Measurements from ENCODE around the gene NF2. TPM values are rescaled to one million over a fixed set of nuclear protein-coding genes. Genes with fewer than 3 reads are reported as not detected.
A peak's percentile ranks its signal among the peaks of the same experiment; 100 is the strongest.

Gene NF2
- total and polyA plus RNA-seq, 2 of the 8 experiments (the other 6 are each of a cell fraction or from before 2014, with no cell fraction given): 17.6 to 53.6 TPM

DNA sequence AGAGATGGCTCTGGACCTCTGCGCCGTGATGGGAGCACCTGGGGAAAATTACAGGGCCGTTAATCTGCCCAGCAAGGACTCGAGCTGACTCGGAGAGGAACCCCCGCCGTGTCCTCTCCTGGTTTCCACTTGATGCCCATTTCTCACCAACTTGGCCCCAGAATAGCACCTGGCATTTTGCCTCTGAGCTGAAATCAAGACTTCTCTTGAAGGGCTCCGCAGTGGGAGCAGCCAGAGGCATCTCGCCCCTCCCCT is 97.4 kb downstream of the NF2 start:
- Histone ChIP-seq H4K8ac (ENCODE audit: extremely low read depth, insufficient read depth, low read length) (no peak overlapping the region), H3K4me2 (ENCODE audit: insufficient read depth in 1 of 2, low read depth in 2 of 2, low read length in 2 of 2) (peak overlapping the region; percentile 9 to 58; a peak in 2 of 4 replicates), H4K20me1 (replicated peaks in 1 of 2; ENCODE audit: control insufficient read depth in 1 of 2, insufficient read depth in 2 of 2, low read length in 2 of 2) (peaks cover 3 to 5% of the 10 kb centered on the region in 2 experiments), H3K18ac (ENCODE audit: extremely low read depth, low read length) (no peak overlapping the region), H4K91ac (replicated peaks; ENCODE audit: insufficient read length, low read length) (no peak overlapping the region), H3K9me3 (ENCODE audit: insufficient read depth in 2 of 2, low read depth in 1 of 2, low read length in 1 of 2) (no peaks in the 10 kb centered on the region), H2BK15ac (ENCODE audit: low read length) (no peak overlapping the region), H3K4me3 (ENCODE audit: extremely low read depth in 1 of 4, insufficient read depth in 2 of 4, low read depth in 3 of 4, low read length in 4 of 4) (no peak overlapping the region), H3K56ac (replicated peaks; ENCODE audit: insufficient read length, low read depth, low read length) (no peak overlapping the region), H3K4ac (replicated peaks; ENCODE audit: insufficient read length, low read depth, low read length) (no peak overlapping the region), H3K4me1 (replicated peaks in 1 of 4; ENCODE audit: control insufficient read depth in 3 of 4, insufficient read depth in 4 of 4, low read length in 3 of 4) (peaks cover 9 to 50% (median 41%) of the 10 kb centered on the region in 4 experiments), H3K9ac (replicated peaks in 1 of 4; ENCODE audit: extremely low read depth in 1 of 4, low read depth in 3 of 4, low read length in 3 of 4) (no peak overlapping the region), H3K23me2 (ENCODE audit: low read depth, low read length) (peaks cover 9% of the 10 kb centered on the region; the same call in 1 of the 2 replicates), H3K79me1 (ENCODE audit: low read depth, low read length) (no peaks in the 10 kb centered on the region), H2BK120ac (replicated peaks; ENCODE audit: low read depth, low read length) (no peak overlapping the region), H2AK5ac (ENCODE audit: low read depth, low read length) (no peak overlapping the region), H3K14ac (ENCODE audit: insufficient read length) (no peak overlapping the region), H2BK12ac (ENCODE audit: low read depth, low read length) (no peak overlapping the region), H3K27me3 (replicated peaks in 1 of 4; ENCODE audit: control insufficient read depth in 3 of 4, extremely low read depth in 1 of 4, insufficient read depth in 3 of 4, low read length in 3 of 4) (peaks cover 0 to 30% (median 12%) of the 10 kb centered on the region in 4 experiments; a peak in 3 of 7 replicates), H3K36me3 (ENCODE audit: control insufficient read depth in 2 of 4, insufficient read depth in 4 of 4, low read length in 3 of 4) (no peaks in the 10 kb centered on the region), H3K79me2 (ENCODE audit: control insufficient read depth in 1 of 2, insufficient read depth in 2 of 2, low read length in 2 of 2) (no peaks in the 10 kb centered on the region), H2BK20ac (ENCODE audit: low read length) (no peak overlapping the region), H2BK5ac (ENCODE audit: low read depth, low read length) (no peak overlapping the region; the same call in 1 of the 2 replicates), H3K27ac (ENCODE audit: low read depth, low read length) (no peak overlapping the region), H4K5ac (ENCODE audit: insufficient read length, low read depth, low read length) (no peak overlapping the region), H2AFZ (ENCODE audit: low read length) (no peak overlapping the region), H3K23ac (ENCODE audit: insufficient read length) (no peak overlapping the region)
- WGBS, 2 experiments (ENCODE audit: extremely low coverage in 1 of 2, insufficient coverage in 1 of 2, insufficient read length in 1 of 2, insufficient replicate concordance in 2 of 2, low coverage in 1 of 2, low lambda C conversion rate in 2 of 2, missing lambda C conversion rate in 1 of 2): 73% methylated on average over 9 of the region's 9 CpGs; no CpG with 5 or more reads in 1 of the 2 experiments
- POLR2A ChIA-PET (ENCODE audit: partially characterized antibody): interaction anchor here (1.0 to 4.3 kb wide), 2 partner anchors 8 to 15 kb away, joined by 4 to 13 read pairs; no protein-coding TSS in a partner anchor
- CTCF ChIA-PET (ENCODE audit: partially characterized antibody): interaction anchor here (0.6 to 4.8 kb wide), 15 partner anchors 9 to 554 kb away, joined by 3 to 60 read pairs (median 4); no protein-coding TSS in a partner anchor
- DNase-seq (ENCODE audit: low read depth in 1 of 2, low spot score in 2 of 2) (no peak), FAIRE-seq (no peak)
- TF ChIP-seq POLR2A (IDR thresholded peaks at IDR 0.05; ENCODE audit: control extremely low read depth in 1 of 2, low read depth in 2 of 2, low read length in 2 of 2) (no peak), POU5F1 (IDR thresholded peaks at IDR 0.05; ENCODE audit: low read depth, low read length) (no peak), EZH2 (IDR thresholded peaks at IDR 0.05; ENCODE audit: low read depth, low read length, severe bottlenecking) (no peak), SAP30 (IDR thresholded peaks at IDR 0.05; ENCODE audit: insufficient read depth, insufficient replicate concordance, low read length) (no peak), KDM1A (IDR thresholded peaks at IDR 0.05; ENCODE audit: borderline replicate concordance, low read length) (no peak), TEAD4 (IDR thresholded peaks at IDR 0.05; ENCODE audit: low read depth, low read length) (no peak), FOSL1 (IDR thresholded peaks at IDR 0.05; ENCODE audit: insufficient read depth, low read depth, low read length) (no peak), MAFK (IDR thresholded peaks at IDR 0.05; ENCODE audit: low read depth, low read length) (no peak), RFX5 (IDR thresholded peaks at IDR 0.05; ENCODE audit: borderline replicate concordance, low read depth, low read length) (no peak), EGR1 (IDR thresholded peaks at IDR 0.05; ENCODE audit: borderline replicate concordance, low read depth, low read length) (no peak)
